Measurements from ENCODE around the gene B4GALNT2.

The B4GALNT2 gene

GRCh38 chr17:49106321-49107210 lies 26.0 kb upstream of the B4GALNT2 start:
- no peak for DNase-seq (ENCODE audit: low spot score)
- in situ Hi-C loops (cut with MboI; ENCODE audit: low pct_unique_long_range_greater_than_20kb, low sequenced_read_pairs, unreplicated experiment): no loop called here
- no peak for TF ChIP-seq CTCF (IDR thresholded peaks at IDR 0.05; ENCODE audit: extremely low read depth, insufficient read depth, missing control alignments)

- in situ Hi-C loops (cut with MboI; ENCODE audit: low pct_unique_long_range_greater_than_20kb, low sequenced_read_pairs, unreplicated experiment): no loop called here
- TF ChIP-seq CTCF (IDR thresholded peaks at IDR 0.05; ENCODE audit: extremely low read depth, insufficient read depth, missing control alignments): no peak
- DNase-seq (ENCODE audit: low spot score): no peak
Measured at GRCh38 chr17:49107211-49107557, 25.4 kb upstream of the B4GALNT2 start.

GRCh38 chr17:49108318-49108717 lies 24.3 kb upstream of the B4GALNT2 start:
- no peak for TF ChIP-seq CTCF (IDR thresholded peaks at IDR 0.05; ENCODE audit: extremely low read depth, insufficient read depth, missing control alignments)
- in situ Hi-C loops (cut with MboI; ENCODE audit: low pct_unique_long_range_greater_than_20kb, low sequenced_read_pairs, unreplicated experiment): no loop called here
- no peak for DNase-seq (ENCODE audit: low spot score)

GRCh38 chr17:49110509-49110908 lies 22.1 kb upstream of the B4GALNT2 start:
- TF ChIP-seq CTCF (IDR thresholded peaks at IDR 0.05; ENCODE audit: extremely low read depth, insufficient read depth, missing control alignments): no peak
- in situ Hi-C loops (cut with MboI; ENCODE audit: low pct_unique_long_range_greater_than_20kb, low sequenced_read_pairs, unreplicated experiment): no loop called here
- no peak for DNase-seq (ENCODE audit: low spot score)

GRCh38 chr17:49111934-49112333 lies 20.6 kb upstream of the B4GALNT2 start:
- in situ Hi-C loops (cut with MboI; ENCODE audit: low pct_unique_long_range_greater_than_20kb, low sequenced_read_pairs, unreplicated experiment): no loop called here
- DNase-seq (ENCODE audit: low spot score): no peak
- no peak for TF ChIP-seq CTCF (IDR thresholded peaks at IDR 0.05; ENCODE audit: extremely low read depth, insufficient read depth, missing control alignments)

- in situ Hi-C loops (cut with MboI; ENCODE audit: low pct_unique_long_range_greater_than_20kb, low sequenced_read_pairs, unreplicated experiment): no loop called here
- TF ChIP-seq CTCF (IDR thresholded peaks at IDR 0.05; ENCODE audit: extremely low read depth, insufficient read depth, missing control alignments): no peak
- DNase-seq (ENCODE audit: low spot score): no peak
Measured at GRCh38 chr17:49112936-49113335, 19.6 kb upstream of the B4GALNT2 start.
